Gastrocnemius medialis (tissue), 4 donors: ENCODE results near the gene IL17C. TPM values are rescaled to one million over a fixed set of nuclear protein-coding genes. Genes with fewer than 3 reads are reported as not detected.
A peak's percentile ranks its signal among the peaks of the same experiment; 100 is the strongest.

Experiments
- ATAC-seq, 2 donors: fragments of 150-250 bp; one replicate each; pipeline ENCODE4 v1.9.1; 2016
- DNase-seq, 2 donors: peaks; one replicate each; pipeline ENCODE4 v3.0.0-alpha.2; 2019
- H3K27ac ChIP-seq, 4 donors: fragments of 200-600 bp; sonication (generic); 1 replicate in 1 of 4; 2 replicates in 3 of 4; pipeline ENCODE4 v1.5.1; 2016 to 2018; ENCODE audit warnings: mild to moderate bottlenecking in 2 of 4, moderate library complexity in 1 of 4
- H3K27me3 ChIP-seq, 3 donors: fragments of 200-600 bp; sonication (generic) in 2 of 3; 1 replicate in 1 of 3; 2 replicates in 2 of 3; pipeline versions ENCODE4 v1.5.1 to v1.6.0; 2016 to 2019; ENCODE audit warnings: mild to moderate bottlenecking in 1 of 3, moderate library complexity in 1 of 3
- H3K36me3 ChIP-seq, 2 donors: fragments of 200-600 bp; sonication (generic) in 1 of 2; one replicate each; pipeline ENCODE4 v1.5.1; 2017 to 2018
- H3K4me1 ChIP-seq, 2 donors: fragments of 200-600 bp; sonication (generic) in 1 of 2; one replicate each; pipeline ENCODE4 v1.5.1; 2016 to 2017; ENCODE audit warnings: mild to moderate bottlenecking in 2 of 2
- H3K4me3 ChIP-seq, 4 donors: fragments of 200-600 bp; sonication (generic) in 3 of 4; 1 replicate in 1 of 4; 2 replicates in 3 of 4; pipeline ENCODE4 v1.5.1; 2016 to 2019; ENCODE audit warnings: mild to moderate bottlenecking in 2 of 4
- H3K9me3 ChIP-seq, 3 donors: fragments of 200-600 bp; sonication (generic) in 2 of 3; 1 replicate in 1 of 3; 2 replicates in 2 of 3; pipeline ENCODE4 v1.5.1; 2016 to 2019
- CTCF ChIP-seq, 5 experiments: fragments of 450-650 bp in 3 of 5; fragments of 200-600 bp in 2 of 5; sonication (generic) in 2 of 5; IDR thresholded peaks in 4 of 5; conservative IDR thresholded peaks in 1 of 5; 1 replicate in 4 of 5; 2 replicates in 1 of 5; pipeline ENCODE4 v1.5.1; 2016 to 2019; ENCODE audit warnings: antibody characterized with exemption in 5 of 5, mild to moderate bottlenecking in 3 of 5, moderate library complexity in 3 of 5
- POLR2A ChIP-seq, 2 donors: fragments of 450-650 bp; IDR thresholded peaks; one replicate each; pipeline ENCODE4 v1.6.1; 2017; ENCODE audit warnings: antibody characterized with exemption in 2 of 2, mild to moderate bottlenecking in 2 of 2, moderate library complexity in 2 of 2
- in situ Hi-C, 4 donors: fragments of 200-750 bp; cut with MboI; loops; one replicate each; pipeline versions ENCODE4 v1.15.0 to v1.8.0; 2017; ENCODE audit warnings: low sequenced_read_pairs in 4 of 4
- intact Hi-C: fragments of 100-400 bp; cut with DNase I; formaldehyde crosslinking; loops from one replicate; pipeline ENCODE4 v1.15.1; 2023; ENCODE audit warnings: low total_unique reads
- total RNA-seq, 4 donors: library from RNA; depleted of rRNA; stranded (reverse); fragments of >200 nt; gene quantifications; one replicate each; pipeline versions ENCODE4 v1.1.0 to v1.2.3, GENCODE V29; 2016

The IL17C gene
- total RNA-seq, 4 donors from 2014 or later: not detected

GRCh38 chr16:88646345-88647034 is 8.1 kb downstream of the IL17C start:
- ATAC-seq (no peak), DNase-seq (no peak)
- Histone ChIP-seq H3K9me3 (no peaks in the 10 kb centered on the region), H3K4me1 (peaks cover 3 to 6% of the 10 kb centered on the region in 2 donors), H3K27ac (no peak overlapping the region), H3K4me3 (no peak overlapping the region), H3K36me3 (no peaks in the 10 kb centered on the region), H3K27me3 (no peaks in the 10 kb centered on the region)
- in situ Hi-C loops: no loop called here
- TF ChIP-seq POLR2A (IDR thresholded peaks at IDR 0.05) (no peak), CTCF (IDR thresholded peaks at IDR 0.05 in 4 of 5, conservative IDR thresholded peaks at IDR 0.05 in 1 of 5) (no peak)
- intact Hi-C loops: no loop called here

- in situ Hi-C loops: no loop called here
- TF ChIP-seq CTCF (IDR thresholded peaks at IDR 0.05 in 4 of 5, conservative IDR thresholded peaks at IDR 0.05 in 1 of 5) (no peak), POLR2A (IDR thresholded peaks at IDR 0.05) (no peak)
- Histone ChIP-seq H3K27me3 (no peaks in the 10 kb centered on the region), H3K27ac (no peak overlapping the region), H3K4me3 (no peak overlapping the region), H3K4me1 (peaks cover 8 to 9% of the 10 kb centered on the region in 2 donors), H3K9me3 (no peaks in the 10 kb centered on the region), H3K36me3 (no peaks in the 10 kb centered on the region)
- intact Hi-C loops: no loop called here
- ATAC-seq: no peak
- DNase-seq: no peak
Observed at GRCh38 chr16:88647178-88648070, 9.1 kb downstream of the IL17C start.

- in situ Hi-C loops: no loop called here
- peak overlapping the region in 1 of 4 donors; percentile 60 for H3K4me3 ChIP-seq
- no peak for TF ChIP-seq POLR2A (IDR thresholded peaks at IDR 0.05)
- TF ChIP-seq CTCF (IDR thresholded peaks at IDR 0.05 in 4 of 5, conservative IDR thresholded peaks at IDR 0.05 in 1 of 5): no peak
- DNase-seq (no peak), ATAC-seq (no peak)
- intact Hi-C loops: no loop called here
- H3K4me1 ChIP-seq: peaks cover 8 to 9% of the 10 kb centered on the region in 2 donors
- no peaks in the 10 kb centered on the region for H3K27me3 ChIP-seq
- H3K9me3 ChIP-seq: no peaks in the 10 kb centered on the region
- H3K27ac ChIP-seq: no peak overlapping the region
- H3K36me3 ChIP-seq: peaks cover 0 to 11% of the 10 kb centered on the region in 2 donors
Observed at GRCh38 chr16:88649195-88649923, 11.0 kb downstream of the IL17C start.

- H3K4me3 ChIP-seq: peak overlapping the region; percentile 50 to 64 (median 61)
- no peaks in the 10 kb centered on the region for H3K27me3 ChIP-seq
- peak in 1 of 2 donors; percentile 25 for ATAC-seq
- peak overlapping the region; percentile 38 to 64 (median 58) for H3K27ac ChIP-seq
- intact Hi-C loops: no loop called here
- no peaks in the 10 kb centered on the region for H3K9me3 ChIP-seq
- H3K36me3 ChIP-seq: peaks cover 0 to 18% of the 10 kb centered on the region in 2 donors
- peaks cover 8 to 9% of the 10 kb centered on the region in 2 donors for H3K4me1 ChIP-seq
- no peak for TF ChIP-seq CTCF (IDR thresholded peaks at IDR 0.05 in 4 of 5, conservative IDR thresholded peaks at IDR 0.05 in 1 of 5)
- TF ChIP-seq POLR2A (IDR thresholded peaks at IDR 0.05): no peak
- DNase-seq: no peak
- in situ Hi-C loops: no loop called here
Observed at GRCh38 chr16:88649924-88650748, 11.8 kb downstream of the IL17C start.
